HFFc6 (cell line): Measurements from ENCODE around the gene GALNT18. TPM values are rescaled to one million over a fixed set of nuclear protein-coding genes. Genes with fewer than 3 reads are reported as not detected.
A peak's percentile ranks its signal among the peaks of the same experiment; 100 is the strongest.

Experiments used
- DNase-seq: peaks from one replicate; pipeline ENCODE4 v3.0.0-alpha.2; 2018
- H3K27ac Mint-ChIP-seq: 2 replicates; pipeline ENCODE4 v1.8.0; 2020; ENCODE audit warnings: mild to moderate bottlenecking, mixed read lengths
- H3K27me3 Mint-ChIP-seq: 2 replicates; pipeline ENCODE4 v1.8.0; 2021; ENCODE audit warnings: mild to moderate bottlenecking, moderate library complexity, mixed read lengths; ENCODE audit not compliant: insufficient read depth
- H3K36me3 Mint-ChIP-seq: 2 replicates; pipeline ENCODE4 v1.8.0; 2021; ENCODE audit warnings: low read depth, mixed read lengths
- H3K4me1 Mint-ChIP-seq: 2 replicates; pipeline ENCODE4 v1.8.0; 2020; ENCODE audit warnings: low read depth, mixed read lengths
- H3K4me3 Mint-ChIP-seq: 2 replicates; pipeline ENCODE4 v1.8.0; 2020; ENCODE audit warnings: mild to moderate bottlenecking, moderate library complexity, mixed read lengths
- H3K9me3 Mint-ChIP-seq: 2 replicates; pipeline ENCODE4 v1.8.0; 2020; ENCODE audit warnings: mild to moderate bottlenecking, mixed read lengths
- CTCF ChIP-seq: fragments of 200-600 bp; sonication (generic); IDR thresholded peaks from 2 replicates; pipeline ENCODE4 v1.5.0; 2021; ENCODE audit warnings: antibody characterized with exemption, mild to moderate bottlenecking
- total RNA-seq, 6 experiments: library from RNA; stranded (reverse); fragmentation: NEBNext Ultra II Directional; extraction: Animal tissue kit (Norgen Biotek cat#: 25700); gene quantifications; 2 replicates in 1 of 6; 3 replicates in 5 of 6; pipeline ENCODE4 v1.2.3, GENCODE V29; 2021

GALNT18 gene
- total RNA-seq, 6 experiments from 2014 or later: 2.7 to 13.7 (median 12.4) TPM

GRCh38 chr11:11588891-11589290, 32.9 kb downstream of the GALNT18 start:
- Mint-ChIP-seq H3K4me1 (peaks cover 29% of the 10 kb centered on the region), H3K27me3 (peaks cover 13% of the 10 kb centered on the region)

GRCh38 chr11:11588243-11588642, 33.6 kb downstream of the GALNT18 start:
- Mint-ChIP-seq H3K27me3 (peaks cover 13% of the 10 kb centered on the region), H3K27ac (peak overlapping the region; percentile 31; the same call in 1 of the 2 replicates), H3K4me1 (peaks cover 32% of the 10 kb centered on the region), H3K36me3 (no peaks in the 10 kb centered on the region), H3K4me3 (no peak overlapping the region), H3K9me3 (no peaks in the 10 kb centered on the region)
- TF ChIP-seq CTCF: no peak
- DNase-seq: no peak

More at GRCh38 chr11:11588891-11589290, 32.9 kb downstream of the GALNT18 start:
- Mint-ChIP-seq H3K27ac (no peak overlapping the region), H3K4me3 (no peak overlapping the region), H3K36me3 (no peaks in the 10 kb centered on the region), H3K9me3 (no peaks in the 10 kb centered on the region)
- no peak for TF ChIP-seq CTCF
- no peak for DNase-seq

- H3K36me3 Mint-ChIP-seq: no peaks in the 10 kb centered on the region
- H3K4me1 Mint-ChIP-seq: peaks cover 32% of the 10 kb centered on the region
- no peak for TF ChIP-seq CTCF
These were observed 34.7 kb downstream of the GALNT18 start for GRCh38 chr11:11587122-11587521.

GRCh38 chr11:11586465-11586864, 35.3 kb downstream of the GALNT18 start:
- H3K4me1 Mint-ChIP-seq: peaks cover 37% of the 10 kb centered on the region
- no peak for DNase-seq
- no peak overlapping the region for H3K27ac Mint-ChIP-seq
- TF ChIP-seq CTCF: no peak
- no peaks in the 10 kb centered on the region for H3K9me3 Mint-ChIP-seq
- H3K4me3 Mint-ChIP-seq: no peak overlapping the region
- H3K27me3 Mint-ChIP-seq: peaks cover 19% of the 10 kb centered on the region
- no peaks in the 10 kb centered on the region for H3K36me3 Mint-ChIP-seq

More at GRCh38 chr11:11587122-11587521, 34.7 kb downstream of the GALNT18 start:
- no peak for DNase-seq
- peak overlapping the region; percentile 68; the same call in 1 of the 2 replicates for H3K27ac Mint-ChIP-seq
- H3K27me3 Mint-ChIP-seq: peaks cover 13% of the 10 kb centered on the region
- no peak overlapping the region for H3K4me3 Mint-ChIP-seq
- no peaks in the 10 kb centered on the region for H3K9me3 Mint-ChIP-seq

GRCh38 chr11:11584937-11585336, 36.9 kb downstream of the GALNT18 start:
- peaks cover 48% of the 10 kb centered on the region for H3K4me1 Mint-ChIP-seq
- peaks cover 20% of the 10 kb centered on the region for H3K27me3 Mint-ChIP-seq
- DNase-seq: no peak
- peak overlapping the region; percentile 44 for H3K4me3 Mint-ChIP-seq
- peak overlapping the region; percentile 64; the same call in 1 of the 2 replicates for H3K27ac Mint-ChIP-seq
- no peaks in the 10 kb centered on the region for H3K36me3 Mint-ChIP-seq
- no peak for TF ChIP-seq CTCF
- H3K9me3 Mint-ChIP-seq: no peaks in the 10 kb centered on the region

GRCh38 chr11:11584530-11584810, 37.3 kb downstream of the GALNT18 start:
- peak overlapping the region; percentile 44; the same call in 1 of the 2 replicates for H3K4me3 Mint-ChIP-seq
- TF ChIP-seq CTCF: no peak
- no peaks in the 10 kb centered on the region for H3K36me3 Mint-ChIP-seq
- peaks cover 16% of the 10 kb centered on the region for H3K27me3 Mint-ChIP-seq
- DNase-seq: peak; percentile 82
- H3K4me1 Mint-ChIP-seq: peaks cover 48% of the 10 kb centered on the region
- no peaks in the 10 kb centered on the region for H3K9me3 Mint-ChIP-seq
- peak overlapping the region; percentile 64 for H3K27ac Mint-ChIP-seq
